GM19351 (cell line): ENCODE results near the gene PTPN5.

Experiments
- ATAC-seq: cut with Tn5 transposase; IDR thresholded peaks from one replicate; pipeline ENCODE4 v1.9.1; 2021; ENCODE audit warnings: mild to moderate bottlenecking, moderate library complexity; ENCODE audit not compliant: unreplicated experiment

The PTPN5 gene

DNA sequence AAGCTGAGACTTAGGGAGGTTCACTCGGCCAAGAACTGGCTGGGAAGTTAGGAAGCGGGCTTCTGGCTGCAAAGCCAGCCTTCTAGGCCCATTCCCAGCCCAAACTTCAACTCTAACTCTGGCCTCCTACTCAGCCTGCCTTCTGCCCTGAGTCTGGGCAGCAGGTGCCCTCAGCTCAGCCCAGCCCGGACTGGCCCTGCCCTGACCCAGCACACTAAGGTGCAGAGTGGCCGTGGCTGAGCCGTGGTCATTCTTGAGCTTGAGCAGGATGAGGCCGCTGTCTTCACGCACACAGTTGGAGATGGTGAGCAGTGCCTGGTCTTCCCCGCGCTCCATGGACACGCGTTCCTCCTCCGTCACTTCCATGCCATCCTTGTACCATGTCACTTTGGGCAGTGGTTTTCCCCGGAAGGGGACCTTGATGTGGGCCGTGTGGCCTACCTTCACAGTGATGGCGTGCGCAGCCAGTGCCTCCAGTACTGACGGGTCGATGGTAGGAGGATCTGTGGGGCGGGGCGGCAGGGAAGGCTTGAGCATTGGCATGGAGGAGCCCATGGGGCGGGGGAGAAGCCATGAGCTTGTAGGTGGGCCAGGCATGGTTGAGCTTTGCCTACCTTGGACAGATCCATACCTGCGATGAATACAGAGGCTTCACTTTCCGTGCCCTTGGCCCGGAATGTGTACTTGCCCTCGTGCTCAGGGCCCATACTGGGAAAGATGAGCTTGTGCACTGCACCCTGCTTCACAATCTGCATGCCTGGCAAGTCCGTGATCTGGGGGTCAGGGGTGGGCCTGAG lies 77.8 kb downstream of the PTPN5 start:
- ATAC-seq, result no peak

DNA sequence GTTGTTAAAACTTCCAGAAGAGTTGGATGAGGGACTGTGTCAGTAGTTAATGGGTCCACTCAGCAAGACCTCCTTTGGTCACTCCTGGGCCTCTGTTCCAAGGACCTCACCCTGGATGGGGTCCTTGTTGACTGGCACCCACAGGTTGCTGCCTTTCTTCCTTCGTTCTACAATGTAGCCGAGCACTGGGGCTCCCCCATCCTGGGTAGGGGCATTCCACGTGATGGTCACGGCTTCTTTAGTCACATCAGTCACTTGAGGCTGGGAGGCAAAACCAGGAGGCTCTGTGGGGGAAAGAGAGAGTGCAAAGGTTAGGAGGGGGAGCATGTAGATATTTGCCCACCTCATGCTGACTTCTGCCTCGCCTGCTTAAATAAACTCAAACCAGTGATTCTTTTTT lies 81.1 kb downstream of the PTPN5 start:
- no peak for ATAC-seq

- no peak for ATAC-seq
Observed at GRCh38 chr11:18709414-18709813, 82.2 kb downstream of the PTPN5 start.

- no peak for ATAC-seq
Observed at GRCh38 chr11:18707811-18708340, 83.7 kb downstream of the PTPN5 start.

DNA sequence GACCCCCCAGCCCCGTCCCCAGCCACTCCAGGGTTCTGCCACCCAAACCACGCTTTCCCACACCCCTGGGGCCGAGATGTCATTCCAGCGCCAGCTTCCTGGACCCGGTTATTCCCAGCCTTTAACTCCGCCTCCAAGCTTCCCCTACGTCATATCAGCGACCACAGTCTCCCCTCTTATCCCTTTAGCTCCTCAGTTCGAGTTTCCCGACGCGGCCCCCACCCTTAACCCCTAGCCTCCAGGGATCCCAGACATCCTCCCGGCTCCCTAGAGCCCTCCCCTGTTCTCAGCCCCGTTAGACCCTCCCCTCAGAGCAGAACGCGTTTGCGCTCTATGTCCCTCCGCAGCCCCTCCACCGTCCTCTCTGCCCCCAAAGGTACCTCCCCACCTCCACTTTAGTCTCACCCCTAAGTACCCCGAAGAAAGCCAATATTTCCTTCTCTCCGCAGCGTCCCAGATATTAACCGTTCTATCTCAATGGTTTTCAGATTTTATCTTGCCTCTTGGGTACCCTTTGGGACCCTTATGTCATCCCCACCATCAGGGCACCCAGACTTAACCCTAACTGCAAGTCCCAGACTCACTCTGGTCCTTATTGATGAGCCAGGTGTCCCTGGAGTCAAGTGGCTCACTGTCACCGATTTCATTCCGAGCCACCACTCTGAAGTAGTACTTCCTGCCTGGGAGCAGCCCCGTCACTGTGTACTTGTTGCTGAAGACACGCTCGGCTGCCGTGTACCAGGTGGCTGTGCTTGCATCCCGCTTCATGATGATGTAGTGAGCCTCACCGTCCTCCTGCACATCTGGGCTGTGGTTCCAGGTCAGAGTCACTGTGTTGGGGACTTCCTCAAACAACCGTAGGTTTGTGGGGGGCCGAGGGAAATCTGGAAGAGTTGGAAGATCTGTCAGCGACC lies 85.0 kb downstream of the PTPN5 start:
- peak; percentile 65 for ATAC-seq

DNA sequence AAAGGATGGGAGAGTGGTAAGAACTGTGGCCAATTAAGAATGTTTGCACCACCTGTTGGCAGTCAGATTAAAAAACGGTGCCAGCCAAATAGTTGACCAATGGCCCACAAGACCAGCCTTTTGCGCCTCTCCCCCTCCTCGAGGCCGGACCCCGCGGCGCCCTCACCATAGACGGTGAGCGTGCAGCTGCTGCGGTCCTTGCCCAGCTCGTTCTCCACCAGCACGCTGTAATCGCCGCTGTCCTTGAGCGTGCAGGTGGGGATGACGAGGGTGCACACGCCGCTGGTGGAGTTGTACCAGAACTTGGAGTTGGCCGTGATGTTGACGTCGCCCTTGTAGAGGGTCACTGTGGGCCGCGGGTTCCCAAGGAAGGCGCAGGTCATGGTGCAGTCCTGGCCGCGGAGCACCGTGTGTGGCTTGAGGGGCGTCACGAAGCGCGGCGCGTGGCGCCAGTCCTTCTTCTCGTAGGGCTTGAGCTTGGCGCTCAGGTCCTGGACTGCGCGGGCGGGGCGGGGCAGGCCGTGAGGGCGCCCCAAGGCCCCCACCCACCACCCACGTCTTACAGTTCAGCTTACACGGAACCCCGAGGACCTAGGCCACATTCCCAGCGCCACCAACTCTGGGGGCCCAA lies 85.8 kb downstream of the PTPN5 start:
- ATAC-seq, result no peak

- no peak for ATAC-seq
Observed at GRCh38 chr11:18704698-18705097, 86.9 kb downstream of the PTPN5 start.

DNA sequence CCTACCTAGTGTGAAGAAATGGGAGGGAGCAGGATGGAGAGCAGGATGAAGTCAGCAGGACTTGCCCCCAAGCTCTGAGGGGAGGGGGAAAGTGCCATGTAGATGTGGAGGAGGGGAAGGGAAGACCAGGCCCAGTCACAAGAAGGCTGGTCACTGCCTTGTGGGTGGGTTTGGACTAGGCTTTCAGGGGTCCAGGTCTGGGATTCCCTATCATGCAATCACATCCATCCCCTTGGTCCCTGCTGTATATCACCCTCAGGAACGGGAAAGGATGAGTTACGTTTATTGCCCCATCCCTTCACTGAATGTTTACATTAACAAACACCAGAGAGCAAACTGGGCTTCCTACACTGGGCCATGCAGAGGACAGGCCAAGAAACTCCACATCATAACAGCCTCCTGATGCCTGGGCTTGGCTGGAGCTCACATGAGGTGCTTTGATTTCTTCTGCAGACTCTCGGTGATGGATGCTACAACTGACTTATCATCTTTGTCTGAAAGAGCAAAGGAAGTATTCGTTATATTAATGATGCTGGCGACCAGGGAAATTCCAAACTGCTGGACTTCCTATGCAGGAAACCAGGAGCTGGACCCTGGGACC lies 87.5 kb downstream of the PTPN5 start:
- ATAC-seq, result no peak

DNA sequence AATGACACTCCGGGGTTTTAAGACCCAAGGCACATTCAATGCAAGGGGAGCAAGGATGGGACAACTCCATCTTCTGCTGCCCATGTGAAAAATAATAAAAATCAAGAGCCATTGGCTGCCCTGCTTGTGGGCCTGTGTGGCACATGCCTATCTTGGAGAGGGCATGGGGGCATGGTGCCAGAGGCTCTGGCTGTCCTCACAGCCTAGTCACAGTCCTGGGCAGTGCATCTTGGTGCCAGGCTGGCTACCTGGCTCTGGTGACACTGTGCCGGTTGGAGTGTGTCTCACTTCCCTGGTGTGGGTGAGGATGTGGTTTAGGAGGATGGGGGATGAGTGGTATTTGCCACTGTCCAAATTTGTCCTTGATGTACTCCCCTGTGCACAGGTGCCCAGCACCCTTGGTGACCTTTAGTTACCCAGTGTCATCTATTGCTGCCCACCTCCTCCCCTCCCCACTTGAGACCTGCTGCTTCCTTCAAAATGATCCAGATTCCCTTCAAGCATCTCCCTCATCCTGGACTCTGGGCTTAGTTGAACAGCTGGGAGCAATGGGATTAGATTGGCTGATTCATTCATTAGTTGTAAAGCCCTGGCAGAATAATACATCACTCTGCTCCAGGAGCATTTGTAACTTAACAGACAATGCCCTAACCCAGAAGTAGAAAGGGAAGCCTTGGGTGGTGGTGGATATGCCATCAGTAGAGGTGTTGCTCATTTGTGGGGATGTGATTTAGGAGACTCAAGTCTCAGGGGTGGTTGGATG lies 88.4 kb downstream of the PTPN5 start:
- no peak for ATAC-seq

DNA sequence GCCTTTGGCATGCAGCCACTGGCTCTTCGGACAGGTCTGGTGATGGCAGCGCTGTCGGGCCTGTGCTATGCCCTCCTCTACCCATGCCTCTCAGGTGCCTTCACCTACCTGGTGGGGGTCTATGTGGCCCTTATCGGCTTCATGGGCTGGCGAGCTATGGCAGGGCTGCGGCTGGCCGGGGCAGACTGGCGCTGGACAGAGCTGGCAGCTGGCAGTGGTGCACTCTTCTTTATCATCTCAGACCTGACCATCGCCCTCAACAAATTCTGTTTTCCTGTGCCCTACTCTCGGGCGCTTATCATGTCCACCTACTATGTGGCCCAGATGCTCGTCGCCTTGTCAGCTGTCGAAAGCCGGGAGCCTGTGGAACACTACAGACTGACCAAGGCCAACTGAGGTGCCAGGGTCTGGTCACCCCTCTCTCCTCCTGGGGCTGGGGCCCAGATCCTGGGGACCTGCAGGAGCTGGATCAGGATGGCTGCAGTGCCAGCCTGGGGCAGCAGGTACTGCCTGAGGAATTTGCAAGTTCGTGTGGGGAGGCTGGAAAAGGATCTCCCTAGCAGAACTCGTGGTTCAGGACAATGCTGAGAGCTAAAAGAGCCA lies 89.9 kb downstream of the PTPN5 start:
- ATAC-seq, result no peak

- no peak for ATAC-seq
Observed at GRCh38 chr11:18700872-18701271, 90.7 kb downstream of the PTPN5 start.

GRCh38 chr11:18700375-18700774 lies 91.2 kb downstream of the PTPN5 start:
- no peak for ATAC-seq

DNA sequence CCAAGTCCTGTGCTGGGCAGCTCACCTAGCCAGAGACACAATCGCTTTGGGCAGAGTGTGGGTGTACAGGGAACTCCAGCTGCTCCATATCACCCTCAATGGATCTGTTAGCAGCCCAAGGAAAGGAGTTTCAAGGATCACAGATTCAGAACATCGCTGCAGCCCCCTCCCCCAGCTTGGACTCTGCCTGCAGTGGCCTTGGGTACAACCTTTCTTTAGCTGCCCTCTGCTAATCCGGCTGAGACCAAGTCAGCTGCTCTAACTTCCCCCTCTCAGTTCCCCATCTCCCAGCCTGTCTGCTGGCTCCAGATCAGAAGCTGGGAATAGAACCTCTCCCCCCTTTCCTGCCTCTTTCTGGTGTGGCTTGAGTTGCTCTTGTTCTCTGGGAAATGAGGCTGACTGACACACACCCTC lies 91.7 kb downstream of the PTPN5 start:
- ATAC-seq, result no peak

DNA sequence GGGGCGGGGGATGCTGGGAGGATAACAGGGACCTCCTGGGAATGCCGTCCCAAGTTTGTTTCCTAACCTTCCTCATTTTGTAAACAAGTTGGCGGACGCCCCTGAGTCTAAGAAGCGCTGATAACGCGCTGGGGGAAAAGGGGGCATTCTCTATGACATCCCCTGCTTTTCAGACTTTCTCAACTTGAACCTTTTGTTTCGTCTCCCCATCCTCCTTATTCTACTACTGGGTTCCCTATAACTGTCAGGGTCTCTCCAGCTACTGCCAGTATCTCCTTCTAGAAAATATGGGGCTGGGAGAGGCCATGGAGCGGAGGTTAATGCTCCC lies 92.4 kb downstream of the PTPN5 start:
- no peak for ATAC-seq

DNA sequence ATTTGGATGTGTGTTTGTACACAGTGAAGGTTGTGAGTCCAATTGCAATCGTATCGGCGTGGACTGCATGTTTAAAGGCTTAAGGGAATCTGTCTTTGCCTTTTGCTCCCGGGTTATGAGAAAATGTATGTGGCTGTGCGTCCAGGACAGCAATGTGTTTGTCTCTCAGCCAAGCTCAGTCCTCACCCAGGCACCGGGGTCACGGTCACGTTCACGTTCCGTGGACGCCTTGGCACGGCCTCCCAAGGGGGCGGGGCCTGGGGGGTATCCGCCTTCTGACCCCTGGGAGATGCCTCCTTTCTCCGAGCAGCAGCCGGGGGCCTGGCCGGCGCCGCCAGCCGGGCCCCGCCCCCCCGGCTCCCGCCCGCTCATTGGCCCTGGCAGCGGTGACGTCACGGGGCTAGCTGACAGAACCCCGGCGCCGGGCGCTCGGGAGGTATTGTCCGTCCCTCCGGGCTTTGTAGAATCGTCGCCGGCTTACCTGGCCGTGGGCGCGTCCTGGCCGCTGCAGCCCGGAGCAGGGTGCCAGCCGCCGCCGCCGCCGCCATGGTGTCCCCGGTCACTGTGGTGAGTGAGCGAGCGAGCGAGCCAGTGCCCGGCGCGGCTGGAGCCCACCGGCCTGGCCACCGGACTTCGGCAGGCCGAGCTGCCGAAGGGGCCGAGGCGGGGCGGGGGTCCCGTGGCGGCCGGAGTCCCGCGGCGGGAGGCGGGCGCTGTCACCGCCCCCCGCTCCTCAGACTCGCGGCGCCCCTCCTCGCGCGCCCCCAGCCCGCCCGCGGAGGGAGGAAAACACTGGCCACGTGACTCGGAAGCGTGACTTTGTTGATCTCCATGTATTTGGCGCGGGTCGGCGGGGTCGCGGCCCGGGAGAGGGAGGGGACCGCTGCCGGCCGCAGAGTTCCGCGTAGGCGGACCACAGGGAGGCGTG lies 93.0 kb downstream of the PTPN5 start, which contains the start of gene TMEM86A:
TSS of gene TMEM86A (plus strand) at position 439 of the 928 bp plus-strand sequence. CDS start at position 547, 108 bp downstream.
- peak; percentile 98 for ATAC-seq

GRCh38 chr11:18697576-18697975 lies 94.0 kb downstream of the PTPN5 start:
- no peak for ATAC-seq

DNA sequence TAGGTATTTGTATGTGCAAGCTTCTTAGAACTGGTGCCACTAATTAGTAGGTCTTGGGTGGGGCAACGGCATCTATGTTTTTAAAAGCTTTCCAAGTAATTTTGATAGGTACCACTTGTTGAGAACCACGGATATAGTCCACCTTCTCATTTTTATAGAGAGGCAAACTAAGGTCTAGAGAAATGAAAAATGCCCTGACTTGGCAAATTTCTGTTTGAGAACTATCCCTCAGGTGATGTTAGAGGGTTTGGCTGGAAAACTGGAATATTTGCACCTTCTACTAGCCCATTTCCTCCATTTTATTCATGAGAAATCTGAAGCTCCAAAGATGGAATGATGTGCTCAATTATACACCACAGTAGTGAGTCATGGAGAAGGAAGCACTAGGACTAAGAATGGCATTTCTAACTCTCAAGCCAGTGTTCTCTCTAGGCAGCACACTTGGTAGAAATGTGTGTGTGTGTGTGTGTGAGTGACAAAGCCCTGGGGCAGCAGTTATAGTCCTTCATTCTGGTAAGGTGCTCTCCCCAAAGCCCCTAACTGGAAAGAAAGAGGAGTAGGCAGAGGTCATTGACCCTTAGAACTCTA lies 94.9 kb downstream of the PTPN5 start:
- no peak for ATAC-seq
